Glomerular endothelial cell (primary cell): ENCODE results near the gene CDC6. TPM values are rescaled to one million over a fixed set of nuclear protein-coding genes. Genes with fewer than 3 reads are reported as not detected.
A peak's percentile ranks its signal among the peaks of the same experiment; 100 is the strongest.

ENCODE experiments used
- DNase-seq: peaks from one replicate; pipeline ENCODE4 v3.0.0-alpha.2; 2011; ENCODE audit warnings: low read depth, low spot score; ENCODE audit errors: extremely low read depth
- total RNA-seq: library from RNA; depleted of rRNA; stranded (reverse); fragments of >200 nt; gene quantifications from 2 replicates; pipeline ENCODE4 v1.2.3, GENCODE V29; 2015

Gene CDC6
- total RNA-seq, 1 donor from 2014 or later: 12.1 TPM

DNA sequence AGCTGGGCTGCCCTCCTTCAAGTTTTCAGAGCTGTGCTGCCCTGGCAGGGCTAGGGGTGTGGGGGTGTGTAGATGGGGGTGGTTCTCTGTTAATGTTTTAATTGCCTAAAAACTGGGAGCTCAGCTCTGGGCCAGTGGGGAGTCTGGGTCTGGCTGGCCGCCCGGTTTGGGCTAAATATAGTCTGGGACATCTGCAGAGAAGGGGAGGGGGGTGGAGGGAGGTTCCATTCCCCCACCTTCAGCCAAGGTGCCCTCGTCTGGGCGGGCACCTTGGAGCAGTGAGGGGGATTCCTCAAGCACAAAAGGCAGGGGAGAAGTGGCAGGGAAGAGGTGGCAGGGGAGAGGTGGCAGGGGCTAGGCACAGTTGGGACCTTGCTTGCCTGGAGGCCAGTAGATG is 34.3 kb downstream of the CDC6 start:
- DNase-seq: no peak

DNA sequence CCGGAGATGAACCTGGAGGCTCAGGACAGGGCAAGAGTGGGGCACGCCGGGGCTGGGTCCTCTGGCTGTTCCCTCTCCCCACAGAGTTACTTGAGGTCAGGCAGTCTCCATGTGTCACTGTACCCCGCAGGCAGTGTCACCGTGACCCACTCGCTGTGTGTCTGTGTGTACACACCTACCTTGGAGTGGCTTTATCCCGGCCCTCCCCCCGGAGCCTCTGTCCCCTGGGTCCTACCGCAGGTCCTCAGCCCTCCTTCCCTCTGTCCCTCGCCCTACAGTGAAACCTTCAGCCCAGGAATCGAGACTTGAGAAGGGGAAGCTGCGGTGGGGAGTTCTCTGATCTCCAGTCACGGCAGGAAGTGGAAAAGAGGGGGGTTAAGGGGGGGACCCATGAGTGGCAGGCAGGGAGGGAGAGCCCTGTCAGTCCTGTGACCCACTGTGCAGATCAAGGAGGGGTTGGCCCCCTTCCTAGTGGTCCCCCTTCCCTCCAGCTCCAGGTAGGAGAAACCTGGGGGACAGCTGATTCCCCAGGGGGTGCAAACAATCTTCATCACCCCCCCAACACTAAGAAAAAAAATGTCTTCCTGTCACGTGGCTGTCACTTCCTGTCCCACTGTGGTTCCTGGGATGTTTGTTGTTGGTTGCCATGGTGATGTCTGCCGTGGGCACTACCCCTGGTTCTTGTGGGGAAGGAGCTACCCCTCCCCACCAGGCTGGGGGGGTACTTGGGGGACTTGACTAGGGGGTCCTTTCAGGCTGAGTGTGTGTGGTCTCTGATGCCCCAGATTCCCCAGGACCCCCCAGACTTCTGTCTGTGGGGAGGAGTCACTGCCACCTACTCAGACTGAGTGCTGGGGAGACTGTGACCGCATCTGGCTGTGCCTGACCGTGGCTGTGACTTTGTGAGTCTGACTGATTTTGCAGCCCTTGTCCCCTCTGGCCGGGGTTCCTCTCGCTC is 35.0 kb downstream of the CDC6 start:
- DNase-seq: peak; percentile 87

DNA sequence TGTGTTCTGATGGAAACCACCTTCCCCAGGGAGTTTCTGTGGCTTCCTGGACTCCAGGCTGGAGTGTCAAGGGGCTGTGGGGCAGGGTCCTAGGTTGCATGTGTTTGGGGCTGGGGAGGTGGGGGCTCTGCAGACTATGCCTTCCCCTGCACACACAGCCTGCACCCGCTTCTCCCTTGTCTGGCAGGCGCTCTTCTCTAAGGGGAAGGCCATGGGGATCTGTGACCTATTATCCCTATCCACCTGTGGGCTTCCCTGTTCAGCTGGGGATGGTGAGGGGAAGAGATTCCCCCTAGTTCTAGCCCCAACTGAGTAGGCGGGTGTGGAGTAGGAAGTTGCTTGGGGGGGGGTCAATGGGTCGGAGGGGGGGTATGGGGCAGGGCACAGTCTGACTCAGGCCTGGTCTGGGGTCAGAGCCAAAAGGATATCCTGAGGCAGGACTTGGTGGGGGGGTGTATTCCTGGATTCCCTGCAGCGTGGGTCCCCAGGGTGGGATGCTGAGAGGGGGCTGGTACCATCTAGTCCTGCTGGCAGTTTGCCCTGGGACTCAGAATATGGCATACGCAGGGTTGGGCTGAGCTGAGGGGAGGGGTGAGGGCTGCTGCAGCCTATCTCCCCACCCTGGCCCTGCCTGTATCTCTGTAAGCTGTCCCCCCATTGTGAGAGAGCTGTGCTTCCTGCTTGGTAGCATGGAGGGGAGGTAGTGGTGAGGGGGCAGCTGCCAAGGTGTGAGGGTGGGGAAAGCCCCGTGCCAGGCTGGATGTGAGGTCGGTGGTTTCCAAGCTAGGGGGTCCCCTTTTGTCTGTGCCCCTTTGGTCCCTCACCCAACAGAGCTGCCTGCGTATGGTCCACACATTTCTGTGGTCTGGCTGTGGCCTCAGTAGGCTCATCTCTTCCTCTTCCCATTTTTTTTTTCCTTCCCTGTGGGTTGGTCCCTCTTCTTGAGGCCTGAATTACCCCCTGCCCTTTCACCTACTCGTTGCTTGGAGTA is 36.0 kb downstream of the CDC6 start:
- no peak for DNase-seq

DNA sequence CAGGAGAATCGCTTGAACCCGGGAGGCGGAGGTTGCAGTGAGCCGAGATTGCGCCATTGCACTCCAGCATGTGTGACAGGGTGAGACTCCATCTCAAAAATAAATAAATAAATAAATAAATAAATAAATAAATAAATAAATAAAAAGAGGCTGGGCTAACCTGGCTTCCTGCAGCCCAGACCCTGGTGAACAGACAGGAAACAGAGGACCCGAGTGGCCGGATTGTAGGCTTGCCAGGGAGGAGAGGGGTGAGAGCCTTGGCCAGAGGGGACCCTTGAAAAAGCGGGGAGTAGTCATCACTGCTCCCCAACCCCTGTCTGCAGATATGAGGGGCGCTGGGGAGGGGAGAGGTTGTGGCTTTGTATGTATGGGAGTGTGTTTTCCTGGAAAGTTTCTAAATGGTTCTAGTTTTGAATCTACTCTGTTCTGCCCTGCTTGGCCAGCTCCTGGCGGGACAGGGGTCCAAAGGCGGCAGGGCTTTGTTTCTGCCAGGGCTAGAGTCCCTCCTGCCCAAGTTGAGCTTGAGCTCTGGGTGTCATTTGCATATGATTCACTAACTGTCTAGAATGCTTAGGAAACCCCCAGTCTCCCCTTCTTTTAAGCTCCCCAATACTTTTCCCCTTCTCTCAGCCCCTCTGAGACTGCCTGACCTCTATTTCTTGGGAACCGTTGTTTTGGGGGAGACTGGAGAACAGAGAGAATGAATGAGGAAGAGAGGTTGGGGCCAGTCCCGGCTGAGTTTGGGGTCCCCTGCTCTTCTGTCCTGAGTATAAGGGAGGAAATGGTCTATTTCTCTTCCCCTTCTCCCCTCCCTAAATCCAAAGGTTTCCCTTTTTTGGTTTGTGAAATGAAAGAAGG is 37.7 kb downstream of the CDC6 start:
- DNase-seq: no peak

DNA sequence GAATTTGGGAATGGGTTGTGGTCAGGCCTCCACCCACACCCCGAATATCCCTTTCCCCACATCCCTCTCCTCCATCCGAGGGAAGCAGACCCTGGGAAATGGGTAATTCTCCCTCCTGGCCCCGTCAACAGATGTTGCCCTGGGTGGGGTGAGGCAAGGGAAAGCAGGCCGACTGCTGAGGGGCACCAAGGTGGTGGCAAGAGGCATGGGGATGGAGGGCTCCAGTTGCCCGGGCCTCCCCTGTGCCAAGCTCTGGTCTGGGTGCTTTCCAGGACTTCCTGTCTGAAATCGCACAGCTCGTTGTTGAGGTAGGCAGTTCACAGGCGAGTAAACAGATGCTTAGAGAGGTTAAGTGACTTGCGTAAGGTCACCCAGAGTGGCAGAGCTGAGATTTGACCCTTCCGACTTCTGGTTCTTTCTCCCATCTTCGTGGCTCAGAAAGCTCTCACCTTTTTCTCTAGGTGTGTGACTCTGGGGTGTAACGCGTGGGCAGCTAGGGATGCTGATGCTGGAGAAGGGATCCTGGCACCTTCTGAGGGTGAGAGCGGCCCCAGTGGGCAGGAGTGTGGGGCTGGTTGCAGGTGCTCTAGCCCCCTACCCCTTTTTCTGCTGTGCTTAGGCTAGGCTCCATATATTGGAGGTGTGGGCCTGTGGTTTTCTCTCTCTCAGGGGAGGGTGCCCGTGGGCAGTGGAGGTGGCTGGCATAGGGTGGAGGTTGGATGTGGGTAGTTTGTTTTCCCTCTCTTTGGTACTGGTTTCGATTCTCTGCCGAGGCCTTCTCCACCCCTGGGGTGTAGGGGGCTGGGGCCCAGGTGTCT is 38.5 kb downstream of the CDC6 start:
- no peak for DNase-seq

DNA sequence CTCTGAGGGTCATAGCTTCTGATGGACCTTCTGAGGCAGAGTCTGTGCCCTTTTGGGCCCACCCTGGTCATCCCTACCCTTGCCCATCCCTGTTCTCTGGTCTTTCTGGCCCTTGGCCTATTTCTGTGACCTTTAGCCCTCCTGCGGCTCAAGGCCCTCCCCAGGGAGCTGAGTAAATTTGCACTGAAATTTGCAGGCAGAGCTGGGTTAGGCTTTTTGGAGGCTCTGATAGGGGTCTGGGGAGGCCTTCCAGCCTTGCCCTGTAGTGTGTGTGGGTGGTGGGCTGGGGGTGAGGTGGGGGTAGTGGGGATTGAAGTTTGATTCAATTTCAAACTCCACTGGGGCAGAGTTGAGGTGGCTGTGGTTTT is 39.1 kb downstream of the CDC6 start:
- DNase-seq: no peak

DNA sequence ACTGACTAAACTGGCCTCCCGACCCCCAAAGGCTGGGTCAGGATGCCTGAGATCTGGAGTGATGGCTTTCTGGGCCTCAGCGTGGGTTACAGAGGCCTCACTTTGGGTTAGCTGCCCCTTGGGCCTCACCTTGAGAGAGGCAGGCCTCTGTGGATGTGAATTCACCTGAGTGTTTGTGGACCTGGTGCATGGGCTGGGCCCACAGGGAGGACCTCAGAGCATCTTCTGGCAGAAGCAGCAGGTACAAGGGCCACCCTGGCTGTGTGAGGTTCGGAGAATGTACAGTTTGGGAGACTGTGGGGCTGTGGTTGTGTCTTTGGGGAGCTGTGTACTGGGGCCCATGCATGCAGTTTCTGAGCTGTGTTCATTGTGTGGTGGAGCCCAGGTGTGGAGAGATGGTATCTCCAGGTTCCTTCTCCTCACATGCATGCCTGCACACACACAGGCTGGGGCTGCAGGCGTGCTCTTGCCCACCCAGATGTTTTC is 39.6 kb downstream of the CDC6 start:
- DNase-seq: no peak

DNA sequence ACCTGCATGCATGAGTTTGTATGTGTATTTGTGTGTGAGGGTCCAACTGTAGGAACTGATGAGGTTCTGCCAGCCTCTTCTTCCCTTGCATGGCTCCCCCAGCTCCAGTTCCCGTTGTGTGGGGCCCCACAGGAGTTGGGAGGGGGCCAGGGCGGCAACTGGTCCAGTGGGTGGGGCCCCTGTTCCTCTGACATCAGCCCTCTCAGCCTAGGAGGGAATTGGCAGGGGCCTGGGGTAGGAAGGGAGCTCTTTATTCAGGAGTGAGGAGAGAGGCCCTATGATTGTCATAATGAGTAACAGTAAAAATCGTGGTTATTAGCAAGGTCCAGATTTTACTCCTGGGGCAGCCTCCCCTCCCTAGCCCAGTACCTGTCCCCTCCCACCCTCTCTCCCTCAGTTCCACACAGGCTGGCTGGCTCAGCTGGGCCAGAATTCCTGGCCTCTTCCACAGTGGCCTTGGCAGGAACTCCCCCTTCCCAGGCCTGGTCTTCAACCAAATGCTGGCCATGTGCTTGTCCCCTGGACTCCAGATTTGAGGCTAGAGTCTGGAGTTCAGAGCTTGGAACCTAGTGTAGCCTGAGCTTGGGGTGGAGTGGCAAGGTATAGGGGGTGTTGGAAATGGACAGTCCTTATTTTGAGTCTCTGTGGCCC is 40.2 kb downstream of the CDC6 start:
- DNase-seq: no peak

DNA sequence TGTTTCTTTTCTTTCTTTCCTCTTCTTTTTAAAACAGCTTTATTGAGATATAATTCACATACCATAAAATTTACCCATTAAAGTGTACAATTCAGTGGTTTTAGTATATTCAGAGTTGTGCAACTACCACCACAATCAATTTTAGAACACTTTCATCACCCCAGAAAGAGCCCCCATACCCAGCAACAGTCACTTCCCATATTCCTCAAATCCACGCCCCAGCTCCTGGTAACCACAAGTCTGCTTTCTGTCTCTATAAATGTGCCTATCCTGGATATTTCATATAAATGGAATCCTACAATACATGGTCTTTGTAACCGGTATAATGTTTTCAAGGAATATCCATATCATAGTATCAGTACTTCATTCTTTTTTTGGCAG is 40.7 kb downstream of the CDC6 start:
- DNase-seq: no peak

DNA sequence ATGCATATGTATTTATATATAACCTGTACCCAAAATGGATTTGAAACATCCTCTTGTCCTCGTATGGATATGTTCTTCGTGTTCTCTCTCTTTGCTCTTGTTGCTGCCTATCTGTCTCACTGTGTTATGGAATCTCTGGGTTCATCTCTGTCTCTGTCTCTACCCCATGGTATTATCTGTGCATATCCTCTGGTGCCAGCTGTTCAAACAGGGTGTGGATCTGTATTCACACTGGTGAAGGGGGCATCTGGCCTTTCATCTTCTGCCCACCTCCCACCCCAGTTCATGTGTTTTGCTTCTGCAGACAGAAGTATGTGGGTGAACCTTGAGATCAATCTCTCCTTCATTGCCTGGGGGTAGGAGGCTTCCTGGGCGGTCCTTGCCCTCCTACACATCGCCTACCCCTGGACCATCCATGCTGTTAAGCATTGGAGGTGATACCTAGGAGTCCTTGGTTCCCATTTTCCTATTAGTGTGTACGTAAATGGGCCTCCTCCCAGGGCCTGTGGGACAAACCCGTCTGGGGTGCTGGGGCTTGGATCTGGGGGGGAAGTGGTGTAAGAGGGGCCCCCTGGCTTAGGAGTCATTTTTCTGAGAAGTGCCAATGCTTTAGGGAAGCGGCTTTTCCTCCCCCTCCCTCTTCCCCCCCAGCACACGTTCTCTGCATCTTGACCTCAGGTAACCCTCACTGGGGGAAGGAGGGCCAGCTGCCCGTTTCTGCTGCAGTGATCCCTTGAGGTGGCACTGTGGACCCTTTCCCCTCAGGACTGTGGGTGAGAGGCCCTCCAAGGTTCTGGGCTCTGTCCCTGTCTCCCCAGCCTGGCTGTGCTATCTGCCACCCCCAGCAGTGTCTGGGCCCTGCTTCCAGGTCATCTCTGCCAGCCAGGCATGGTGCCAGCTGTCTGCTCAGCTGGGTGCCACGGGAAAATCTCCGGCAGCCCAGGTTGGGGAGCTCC is 42.4 kb downstream of the CDC6 start:
- DNase-seq: no peak

DNA sequence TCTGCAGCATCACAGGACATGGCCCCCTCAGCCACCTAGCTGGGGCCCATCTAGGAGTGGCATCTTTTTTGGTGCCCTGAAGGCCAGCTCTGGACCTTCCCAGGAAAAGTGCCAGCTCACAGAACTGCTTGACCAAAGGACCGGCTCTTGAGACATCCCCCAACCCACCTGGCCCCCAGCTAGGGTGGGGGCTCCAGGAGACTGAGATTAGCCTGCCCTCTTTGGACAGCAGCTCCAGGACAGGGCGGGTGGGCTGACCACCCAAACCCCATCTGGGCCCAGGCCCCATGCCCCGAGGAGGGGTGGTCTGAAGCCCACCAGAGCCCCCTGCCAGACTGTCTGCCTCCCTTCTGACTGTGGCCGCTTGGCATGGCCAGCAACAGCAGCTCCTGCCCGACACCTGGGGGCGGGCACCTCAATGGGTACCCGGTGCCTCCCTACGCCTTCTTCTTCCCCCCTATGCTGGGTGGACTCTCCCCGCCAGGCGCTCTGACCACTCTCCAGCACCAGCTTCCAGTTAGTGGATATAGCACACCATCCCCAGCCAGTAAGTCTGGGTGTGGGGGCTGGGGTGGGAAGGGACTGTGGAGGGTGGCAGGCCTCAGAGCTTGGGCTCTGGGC is 43.3 kb downstream of the CDC6 start:
- no peak for DNase-seq

DNA sequence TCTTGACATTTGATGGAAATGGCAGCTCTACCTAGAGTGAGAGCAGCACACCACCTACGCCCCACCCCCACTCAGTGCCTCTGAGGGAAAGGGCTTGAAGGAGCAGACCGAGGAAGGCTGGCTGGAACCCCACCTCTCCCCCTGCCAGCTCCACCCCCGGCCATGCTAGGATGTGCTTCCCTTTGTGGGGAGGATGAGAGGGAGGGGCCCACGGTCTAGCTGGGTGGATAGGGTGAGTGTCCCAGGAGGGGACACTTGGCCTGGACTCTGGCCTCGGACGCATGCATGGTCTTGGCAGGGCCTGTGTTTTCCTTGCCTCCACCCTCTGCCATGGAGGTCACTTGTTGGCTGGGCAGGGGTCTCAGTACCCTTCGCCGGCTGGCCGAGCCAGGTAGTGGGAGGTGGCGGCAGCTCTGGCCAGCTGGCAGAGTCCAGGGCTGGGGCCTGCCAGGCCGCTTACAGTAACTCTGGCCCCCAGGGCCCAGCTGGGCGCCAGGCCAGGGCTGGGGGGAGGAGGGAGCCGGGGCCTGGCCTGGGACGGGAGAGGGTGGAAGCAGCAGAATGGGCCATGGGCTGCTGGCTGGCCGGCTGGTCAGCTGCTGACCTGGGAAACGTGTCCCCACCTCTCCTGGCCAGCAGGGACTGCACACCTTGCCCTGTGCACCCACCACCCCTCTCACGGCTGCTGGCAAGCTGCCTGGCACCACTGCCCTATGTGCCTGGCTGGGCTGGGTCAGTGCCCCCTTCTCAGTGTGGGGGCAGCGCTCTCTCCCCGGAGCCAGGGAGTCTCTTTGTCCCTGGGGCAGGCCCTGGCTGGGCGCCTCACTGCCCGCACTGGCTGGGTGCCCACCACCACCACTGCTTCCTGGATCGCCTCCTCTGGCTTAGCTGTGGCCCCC is 44.3 kb downstream of the CDC6 start:
- no peak for DNase-seq

DNA sequence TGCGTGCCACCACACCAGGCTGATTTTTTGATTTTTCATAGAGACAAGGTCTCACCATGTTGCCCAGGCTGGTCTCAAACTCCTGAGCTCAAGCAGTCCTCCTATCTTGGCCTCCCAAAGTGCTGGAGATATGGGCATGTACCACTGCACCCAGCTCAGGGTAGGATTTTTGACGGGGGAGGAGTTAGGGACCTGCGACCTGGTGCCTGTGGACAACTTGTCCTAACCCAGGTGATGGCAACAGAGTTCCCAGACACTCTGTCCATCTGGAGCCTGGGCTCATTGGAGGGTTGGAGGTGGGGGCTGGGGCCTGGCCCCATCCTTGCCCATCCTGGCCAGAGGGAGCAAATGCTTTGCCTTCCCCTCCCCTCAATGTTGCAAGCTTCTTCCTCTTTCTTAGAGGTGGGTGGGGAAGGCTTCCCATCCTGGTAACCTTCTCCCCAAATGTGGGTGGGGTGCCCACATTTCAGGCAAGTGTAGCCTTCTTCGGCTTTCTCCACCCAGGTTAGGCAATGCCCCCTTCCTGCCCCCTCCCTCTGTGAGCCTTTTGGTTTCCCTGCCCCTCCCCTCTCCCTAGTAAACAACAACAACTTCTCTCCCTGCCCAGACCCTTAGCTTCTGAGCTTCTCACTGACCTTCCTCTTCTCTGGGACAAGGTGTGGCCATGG is 46.2 kb downstream of the CDC6 start:
- no peak for DNase-seq

DNA sequence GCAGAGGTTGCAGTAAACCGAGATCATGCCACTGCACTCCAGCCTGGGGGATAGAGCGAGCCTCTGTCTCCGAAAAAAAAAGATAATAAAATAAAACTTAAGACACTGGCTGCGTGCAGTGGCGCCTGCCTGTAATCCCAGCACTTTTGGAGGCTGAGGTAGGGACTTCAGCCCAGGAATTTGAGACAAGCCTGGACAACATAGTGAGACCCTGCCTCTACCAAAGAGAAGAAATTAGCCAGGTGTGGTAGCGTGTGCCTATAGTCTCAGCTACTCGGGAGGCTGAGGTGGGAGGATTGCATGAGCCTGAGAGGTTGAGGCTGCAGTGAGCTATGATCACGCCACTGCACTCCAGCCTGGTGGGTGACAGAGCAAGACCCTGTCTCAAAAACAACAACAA is 47.9 kb downstream of the CDC6 start:
- DNase-seq: no peak

DNA sequence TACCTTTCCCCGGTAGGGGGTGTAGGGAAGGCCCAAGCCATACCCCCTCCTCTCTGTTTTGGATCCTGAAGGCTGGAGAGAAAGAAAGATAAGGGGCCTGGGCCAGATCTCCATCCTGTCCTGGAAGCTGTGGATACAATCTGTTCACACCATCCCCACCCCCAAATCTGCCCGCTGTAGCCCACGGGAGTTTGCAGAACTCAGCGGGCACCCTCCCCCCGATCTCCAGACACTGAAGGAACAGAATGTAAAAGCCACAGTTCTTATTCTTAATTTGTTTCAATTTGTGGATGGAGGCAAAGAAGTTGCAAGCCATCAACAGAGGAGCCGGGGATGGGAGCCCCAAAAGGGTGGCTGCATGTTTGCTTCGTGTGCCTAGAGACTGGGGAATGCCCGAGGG is 49.7 kb downstream of the CDC6 start:
- no peak for DNase-seq

DNA sequence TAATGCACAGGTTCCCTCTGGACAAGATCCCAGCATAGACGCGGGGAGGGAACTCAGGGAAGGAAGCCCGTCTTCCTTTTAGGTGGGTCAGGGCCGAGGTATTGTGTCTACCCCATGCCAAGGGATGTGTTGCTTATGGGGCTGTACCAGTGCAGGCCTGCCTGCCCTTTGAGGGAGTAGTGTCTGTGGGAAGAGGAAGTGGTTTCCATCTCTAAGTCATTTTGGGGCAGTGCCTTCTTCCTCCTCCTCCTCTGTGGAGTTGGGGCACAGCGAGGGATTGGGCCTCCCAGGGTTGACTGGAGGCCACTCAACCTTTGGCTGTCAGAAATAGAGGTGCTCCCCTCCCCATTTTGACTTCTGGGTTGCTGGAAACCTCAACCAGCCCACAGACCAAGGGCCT is 50.4 kb downstream of the CDC6 start:
- DNase-seq: no peak
